Neutrophil (primary cell): ENCODE measurements around the gene IFNAR2.

Experiments used
- H3K27ac ChIP-seq: fragments of 200-600 bp; sonication (generic); 2 replicates; pipeline ENCODE4 v1.5.1; 2016; ENCODE audit warnings: mild to moderate bottlenecking, moderate library complexity
- H3K27me3 ChIP-seq: fragments of 200-600 bp; sonication (generic); 2 replicates; pipeline ENCODE4 v1.6.0; 2016; ENCODE audit warnings: mild to moderate bottlenecking
- H3K36me3 ChIP-seq: fragments of 200-600 bp; sonication (generic); 2 replicates; pipeline ENCODE4 v1.5.1; 2017
- H3K4me1 ChIP-seq, 2 experiments: fragments of 200-600 bp in 1 of 2; sonication (generic) in 1 of 2; 1 replicate in 1 of 2; 2 replicates in 1 of 2; pipeline versions ENCODE4 v1.5.1 to v1.6.1; 2013 to 2016; ENCODE audit warnings: low read depth in 1 of 2, low read length in 1 of 2, mild to moderate bottlenecking in 1 of 2, moderate library complexity in 1 of 2; ENCODE audit not compliant: control insufficient read depth in 1 of 2, insufficient read depth in 1 of 2
- H3K4me3 ChIP-seq, 2 experiments: fragments of 200-600 bp in 1 of 2; sonication (generic) in 1 of 2; 1 replicate in 1 of 2; 2 replicates in 1 of 2; pipeline ENCODE4 v1.5.1; 2013 to 2016; ENCODE audit warnings: low read depth in 1 of 2, low read length in 1 of 2, mild to moderate bottlenecking in 1 of 2, moderate library complexity in 1 of 2
- H3K9me3 ChIP-seq: fragments of 200-600 bp; sonication (generic); 2 replicates; pipeline ENCODE4 v1.5.1; 2016
- CTCF ChIP-seq: fragments of 200-600 bp; sonication (generic); IDR thresholded peaks from 2 replicates; pipeline ENCODE4 v1.5.1; 2016; ENCODE audit warnings: antibody characterized with exemption

IFNAR2 gene

GRCh38 chr21:33229099-33229783 lies 497 bp upstream of the IFNAR2 start:
- Histone ChIP-seq H3K27ac (peak overlapping the region; percentile 97), H3K4me3 (peak overlapping the region; percentile 96 to 100), H3K4me1 (peaks cover 33 to 39% of the 10 kb centered on the region in 2 experiments)

GRCh38 chr21:33230545-33231324 lies 997 bp downstream of the IFNAR2 start:
- H3K36me3 ChIP-seq = peaks cover 21% of the 10 kb centered on the region
- peak overlapping the region; percentile 97 for H3K27ac ChIP-seq
- H3K27me3 ChIP-seq = no peaks in the 10 kb centered on the region
- H3K4me3 ChIP-seq = peak overlapping the region; percentile 96 to 100
- peaks cover 33 to 44% of the 10 kb centered on the region in 2 experiments for H3K4me1 ChIP-seq
- H3K9me3 ChIP-seq = no peaks in the 10 kb centered on the region
- TF ChIP-seq CTCF = peak; percentile 15

More at GRCh38 chr21:33229099-33229783, 497 bp upstream of the IFNAR2 start:
- no peak for TF ChIP-seq CTCF
- no peaks in the 10 kb centered on the region for H3K27me3 ChIP-seq
- H3K36me3 ChIP-seq = peaks cover 10% of the 10 kb centered on the region
- no peaks in the 10 kb centered on the region for H3K9me3 ChIP-seq

- Histone ChIP-seq H3K9me3 (no peaks in the 10 kb centered on the region), H3K4me3 (peak overlapping the region; percentile 96 to 100), H3K36me3 (peaks cover 28% of the 10 kb centered on the region), H3K27me3 (no peaks in the 10 kb centered on the region), H3K4me1 (peaks cover 33 to 47% of the 10 kb centered on the region in 2 experiments), H3K27ac (peak overlapping the region; percentile 97)
- no peak for TF ChIP-seq CTCF
These were observed 1.8 kb downstream of the IFNAR2 start for GRCh38 chr21:33231526-33231925.

GRCh38 chr21:33232291-33233034 lies 2.7 kb downstream of the IFNAR2 start:
- no peaks in the 10 kb centered on the region for H3K9me3 ChIP-seq
- no peak for TF ChIP-seq CTCF
- H3K36me3 ChIP-seq = peaks cover 36% of the 10 kb centered on the region
- H3K4me3 ChIP-seq = peak overlapping the region; percentile 96 to 100
- H3K27ac ChIP-seq = peak overlapping the region; percentile 97
- H3K4me1 ChIP-seq = peaks cover 33 to 50% of the 10 kb centered on the region in 2 experiments
- H3K27me3 ChIP-seq = no peaks in the 10 kb centered on the region

GRCh38 chr21:33234635-33235520 lies 5.1 kb downstream of the IFNAR2 start:
- Histone ChIP-seq H3K27me3 (no peaks in the 10 kb centered on the region), H3K27ac (peak overlapping the region; percentile 58), H3K4me1 (peaks cover 26 to 48% of the 10 kb centered on the region in 2 experiments), H3K4me3 (no peak overlapping the region), H3K9me3 (no peaks in the 10 kb centered on the region), H3K36me3 (peaks cover 42% of the 10 kb centered on the region)
- no peak for TF ChIP-seq CTCF
